ENCODE results near the gene CSF1R.

Gene CSF1R

DNA sequence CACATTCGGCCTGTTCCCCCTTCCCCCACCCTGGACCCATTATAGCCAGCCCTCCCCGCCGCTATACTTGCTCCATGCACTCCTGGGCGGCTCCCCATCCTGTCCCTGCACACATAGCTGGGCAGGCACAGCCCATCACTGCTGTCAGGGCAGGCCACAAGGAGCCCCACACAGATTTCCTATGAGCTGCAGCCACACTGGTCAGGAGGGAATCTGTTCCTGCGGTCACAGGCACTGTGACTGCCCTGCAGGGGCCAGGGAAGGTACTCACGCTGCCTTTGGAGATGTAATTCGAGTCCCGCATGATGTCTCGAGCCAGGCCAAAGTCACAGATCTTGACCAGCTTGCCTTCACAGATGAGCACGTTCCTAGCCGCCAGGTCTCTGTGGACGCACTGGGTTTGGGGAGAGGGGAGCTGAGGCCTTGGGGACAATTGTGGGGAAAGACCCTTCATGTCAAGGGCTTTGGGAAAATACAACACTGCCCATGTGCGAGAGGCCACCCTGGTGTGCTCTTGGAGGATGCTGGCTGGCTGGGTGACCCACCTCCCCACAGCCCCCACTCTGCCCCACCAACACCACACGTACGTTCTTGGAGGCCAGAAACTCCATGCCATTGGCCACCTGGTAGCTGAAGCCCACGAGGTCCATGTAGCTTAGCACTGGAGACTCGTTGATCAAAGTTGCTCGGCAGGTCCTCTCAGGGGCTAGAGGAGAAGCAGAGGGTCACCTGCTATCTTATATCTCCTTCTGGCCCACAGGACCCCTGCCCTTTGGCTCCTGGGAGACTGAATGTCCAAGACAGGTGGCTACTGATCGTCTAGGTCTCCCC is 34.5 kb upstream of the CSF1R start:
- DNase-seq (ENCODE audit: low spot score), result no peak

DNA sequence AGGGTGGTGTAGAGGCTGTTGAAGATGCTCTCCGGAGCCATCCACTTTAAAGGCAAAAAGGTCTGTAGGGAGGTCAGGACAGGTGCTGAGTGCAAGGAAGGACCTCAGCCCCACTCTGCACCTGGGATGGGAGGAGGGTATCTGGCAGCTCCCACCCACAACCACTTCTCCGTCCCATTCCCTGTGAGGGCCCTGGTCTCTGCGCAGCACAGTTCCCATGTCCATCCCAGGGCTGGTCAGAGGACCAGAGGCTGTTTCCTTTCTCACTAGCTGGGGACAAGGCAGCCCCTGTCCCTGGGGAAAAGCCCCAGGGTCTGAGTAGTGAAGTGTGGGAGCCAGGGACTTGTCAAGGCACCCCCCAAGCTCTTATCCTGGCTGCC is 33.7 kb upstream of the CSF1R start:
- DNase-seq (ENCODE audit: low spot score), result no peak

- DNase-seq (ENCODE audit: low spot score), result no peak
Observed at GRCh38 chr5:150119421-150120061, 33.2 kb upstream of the CSF1R start.

- no peak for DNase-seq (ENCODE audit: low spot score)
Observed at GRCh38 chr5:150118561-150119229, 32.3 kb upstream of the CSF1R start.

DNA sequence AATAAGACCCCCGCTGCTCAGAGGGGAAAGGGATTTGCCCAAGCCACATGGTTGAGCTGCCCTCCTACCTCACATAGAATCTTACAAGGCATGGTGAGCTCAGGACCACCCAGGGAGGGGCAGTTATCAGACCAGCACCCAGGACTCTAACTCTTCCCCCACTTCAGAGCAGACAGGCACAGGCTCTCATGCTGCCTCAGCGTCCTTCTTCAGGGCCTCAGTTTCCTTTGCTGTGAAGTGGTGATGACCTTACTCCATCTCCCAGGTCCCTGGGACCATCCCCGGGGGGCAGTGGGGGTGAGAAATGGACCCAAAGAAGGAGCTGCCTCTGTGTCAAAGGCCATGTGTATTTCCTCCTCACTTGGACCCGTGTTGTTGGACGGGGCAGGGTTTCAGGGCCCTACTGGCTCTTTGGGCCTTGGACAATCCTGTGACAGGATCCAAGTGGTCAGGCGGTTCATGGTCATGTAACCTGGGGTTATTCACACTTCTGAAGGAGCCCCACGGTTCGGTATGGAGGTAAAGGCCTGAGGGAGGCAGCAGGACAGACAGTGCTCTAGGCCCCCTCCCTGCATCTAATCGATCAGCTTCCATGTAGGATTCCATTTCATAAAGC is 31.7 kb upstream of the CSF1R start:
- no peak for DNase-seq (ENCODE audit: low spot score)

DNA sequence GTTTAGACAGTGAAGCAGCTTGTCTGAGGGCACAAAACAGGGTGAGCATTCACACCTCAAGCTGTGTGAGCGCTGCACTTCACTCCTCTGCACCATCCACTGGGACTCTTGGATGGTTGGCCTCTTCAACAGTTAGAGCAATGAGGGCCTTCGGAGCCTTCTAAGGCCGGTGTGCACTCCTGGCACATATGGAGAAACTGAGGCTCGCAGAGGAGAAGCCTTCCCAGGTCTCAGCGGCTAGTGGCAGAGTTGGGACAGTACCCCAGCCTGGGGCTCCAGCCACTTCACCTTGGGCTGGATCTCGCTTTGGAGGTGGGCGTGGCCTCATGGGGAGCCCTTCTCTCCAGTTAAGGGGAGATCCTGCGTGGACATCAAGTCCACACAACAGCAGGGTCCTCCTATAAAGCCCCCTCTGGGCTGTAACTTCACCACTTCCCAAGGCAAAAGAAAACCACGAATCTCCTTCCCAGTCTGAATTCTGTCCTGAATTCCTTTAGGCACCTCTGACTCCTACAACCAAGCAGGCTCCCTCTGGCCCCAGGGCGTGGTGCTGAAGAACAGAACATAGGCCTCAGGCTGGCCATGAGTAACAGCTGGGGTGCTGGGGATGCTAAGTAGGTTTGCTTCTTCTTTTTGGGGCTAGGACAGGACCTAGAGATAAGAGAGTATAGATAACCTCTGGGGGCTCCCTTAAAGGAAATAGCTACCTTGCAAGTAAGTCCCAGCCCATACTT is 30.5 kb upstream of the CSF1R start:
- no peak for DNase-seq (ENCODE audit: low spot score)

GRCh38 chr5:150114773-150115408 is 28.5 kb upstream of the CSF1R start:
- DNase-seq (ENCODE audit: low spot score), result no peak

DNA sequence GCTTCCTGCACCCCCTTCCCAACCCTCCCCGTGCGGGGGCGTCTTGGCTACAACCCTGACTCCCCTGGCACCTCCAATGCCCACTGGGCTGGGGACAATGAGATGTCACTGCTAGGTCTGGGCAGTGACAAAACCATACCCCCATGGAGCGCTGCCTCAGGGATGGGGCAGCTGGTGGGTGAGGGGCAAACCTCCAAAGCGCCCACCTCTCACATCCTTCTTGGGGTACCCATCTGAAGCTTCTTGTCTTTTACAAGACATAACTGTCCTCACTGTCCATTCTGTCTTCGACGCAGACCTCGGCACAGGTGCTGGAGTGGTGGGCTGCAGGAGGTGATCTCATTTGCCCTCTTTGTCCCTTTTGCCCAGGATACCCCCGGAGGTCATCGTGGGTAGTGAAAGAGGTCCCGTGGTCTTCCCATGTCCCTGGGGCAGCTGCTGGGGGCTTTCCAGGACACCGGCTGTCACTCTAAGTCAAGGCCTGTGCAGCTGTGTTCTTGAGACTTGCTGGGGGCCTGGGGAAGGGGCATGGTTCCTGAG is 27.8 kb upstream of the CSF1R start:
- no peak for DNase-seq (ENCODE audit: low spot score)

GRCh38 chr5:150113047-150113744 is 26.8 kb upstream of the CSF1R start:
- DNase-seq (ENCODE audit: low spot score), result no peak

DNA sequence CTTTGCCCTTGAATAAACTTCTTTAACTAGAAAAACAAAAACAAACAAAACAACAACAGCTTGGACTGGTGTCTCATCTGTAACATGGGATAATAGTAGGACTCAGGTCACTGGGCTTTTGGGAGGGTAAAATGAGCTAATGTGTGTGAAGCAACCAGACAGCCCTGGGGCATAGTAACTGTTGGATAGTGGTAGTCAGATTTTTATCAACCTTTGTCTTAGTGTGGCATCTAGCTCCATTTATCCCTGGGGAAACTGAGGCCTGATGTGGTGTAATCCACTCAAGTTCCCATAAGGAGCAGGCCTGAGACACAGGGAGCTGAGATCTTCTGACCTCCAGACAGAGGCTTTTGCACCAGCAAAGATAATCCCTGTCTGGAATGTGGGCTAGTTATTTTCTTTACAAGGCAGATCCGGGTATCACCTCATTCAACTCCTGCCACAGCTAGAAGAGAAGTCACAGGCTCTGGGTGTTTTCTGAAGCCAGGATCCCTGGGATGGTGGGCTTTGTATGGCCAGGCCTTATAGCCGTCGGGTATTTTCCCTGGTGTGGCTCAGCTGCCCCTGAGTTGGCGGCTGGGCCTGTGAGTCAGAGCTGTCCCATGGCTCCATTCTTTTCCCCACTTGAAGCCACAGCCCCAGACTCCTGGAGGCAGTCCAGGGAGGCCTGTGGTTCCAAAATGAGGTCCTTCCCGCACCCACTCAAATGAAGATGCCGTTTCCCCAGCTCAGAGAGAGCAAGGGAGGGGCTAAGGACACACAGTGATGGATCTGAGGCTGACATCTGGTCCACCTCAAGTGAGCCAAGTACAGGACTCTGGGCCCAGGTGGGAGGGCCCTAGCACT is 26.1 kb upstream of the CSF1R start:
- DNase-seq (ENCODE audit: low spot score), result no peak

DNA sequence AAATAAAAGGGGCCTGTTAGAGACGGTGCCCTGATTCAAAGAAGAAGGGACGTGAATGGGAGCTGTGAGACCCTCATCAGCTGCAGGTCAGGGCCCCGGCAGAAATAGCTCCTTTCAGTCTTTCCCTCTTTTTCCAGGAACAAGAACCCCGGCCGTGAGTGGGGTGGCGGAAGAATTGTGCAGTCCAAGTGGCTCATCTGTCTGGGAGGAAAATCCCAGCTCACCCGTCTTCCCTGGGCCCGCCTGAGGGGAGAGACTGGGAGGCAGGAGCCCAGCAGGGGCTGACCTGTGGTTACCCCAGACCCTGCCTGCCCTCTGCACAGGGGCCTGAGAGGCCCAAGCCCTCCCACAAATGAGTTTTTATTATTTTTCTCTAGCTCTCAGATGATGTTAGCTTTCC is 24.8 kb upstream of the CSF1R start:
- DNase-seq (ENCODE audit: low spot score), result no peak

GRCh38 chr5:150109921-150110320 is 23.6 kb upstream of the CSF1R start:
- DNase-seq (ENCODE audit: low spot score), result no peak

- DNase-seq (ENCODE audit: low spot score), result no peak
Observed at GRCh38 chr5:150108711-150109514, 22.6 kb upstream of the CSF1R start.

DNA sequence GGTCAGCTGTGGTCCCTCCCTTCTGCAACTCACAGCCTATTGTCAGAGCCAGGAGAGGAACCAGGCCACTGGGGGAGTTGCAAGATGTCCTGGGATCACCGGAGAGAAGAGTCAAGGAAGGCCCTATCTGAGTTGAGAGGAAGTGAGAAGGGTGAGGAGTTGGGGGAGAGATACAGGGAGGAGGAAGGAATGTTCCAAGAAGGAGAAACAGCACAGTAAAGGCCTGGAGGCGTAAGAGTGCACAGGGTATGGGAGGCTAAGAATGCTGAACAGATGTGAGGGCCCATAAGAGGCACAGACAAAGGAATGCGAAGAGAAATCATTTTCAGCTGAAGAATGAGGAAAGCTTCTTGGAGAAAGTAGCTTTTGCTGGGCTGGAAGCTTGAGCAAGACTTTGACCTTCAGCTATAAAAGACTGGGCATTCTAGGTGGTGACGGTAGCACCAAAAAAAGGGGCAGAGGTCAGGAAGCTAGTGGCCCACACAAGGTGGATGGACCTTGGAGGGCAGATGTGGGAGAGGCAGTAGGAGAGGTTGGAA is 21.6 kb upstream of the CSF1R start:
- no peak for DNase-seq (ENCODE audit: low spot score)

DNA sequence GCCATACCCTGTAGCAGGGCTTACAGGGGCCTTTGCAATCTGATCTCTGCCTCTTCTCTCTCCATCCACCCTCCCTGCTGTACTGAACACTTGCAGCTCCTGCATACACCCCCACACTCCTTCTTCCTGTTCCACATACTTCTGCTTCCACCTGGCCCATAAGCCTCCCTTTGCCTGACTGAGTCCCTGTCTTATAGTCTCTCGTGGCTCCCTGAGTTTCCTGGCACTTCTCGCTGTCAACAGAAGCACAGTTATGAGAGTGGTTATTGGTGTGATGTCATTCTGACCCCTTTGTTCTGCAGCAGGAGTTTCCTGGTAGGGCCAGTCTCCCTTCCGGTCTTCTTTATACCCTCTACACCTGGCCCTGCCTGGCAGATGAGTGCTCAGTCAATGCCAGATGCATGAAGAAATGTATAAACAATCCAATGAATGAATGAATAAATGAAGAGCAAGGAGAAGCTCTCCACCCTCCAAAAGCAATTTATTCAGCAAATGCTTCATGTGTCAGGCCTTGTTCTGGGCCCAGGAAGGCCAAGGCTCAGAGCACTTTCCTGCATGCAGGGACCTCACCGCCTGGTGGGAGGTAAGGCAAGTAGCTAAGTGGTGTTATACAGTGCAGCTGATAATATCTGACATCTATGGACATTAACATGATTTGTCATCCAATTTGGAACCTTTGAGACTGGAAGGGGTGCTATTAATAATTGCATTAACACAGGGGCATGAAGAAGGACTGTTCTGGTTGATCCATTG is 20.5 kb upstream of the CSF1R start:
- DNase-seq (ENCODE audit: low spot score), result no peak

GRCh38 chr5:150105928-150106615 is 19.7 kb upstream of the CSF1R start:
- DNase-seq (ENCODE audit: low spot score), result no peak

- no peak for DNase-seq (ENCODE audit: low spot score)
Observed at GRCh38 chr5:150104550-150104870, 18.2 kb upstream of the CSF1R start.

All from NAMALWA (cell line).